Choroid plexus epithelial cell (primary cell): Measurements from ENCODE around the gene AARS1.
A peak's percentile ranks its signal among the peaks of the same experiment; 100 is the strongest.
"Not testable (repeated sequence)": the region's sequence is repeated elsewhere in the genome, so short reads cannot be mapped to it uniquely, and the experiment has no call there.

Source experiments
- DNase-seq: peaks from one replicate; pipeline ENCODE4 v3.0.0-alpha.2; 2010; ENCODE audit warnings: low read depth
- H3K4me3 ChIP-seq: 2 replicates; pipeline ENCODE4 v1.5.1; 2011; ENCODE audit warnings: low read depth, mild to moderate bottlenecking, control low read depth, low read length, moderate library complexity
- CTCF ChIP-seq: conservative IDR thresholded peaks from 2 replicates; pipeline ENCODE4 v1.5.1; 2011; ENCODE audit warnings: low read depth, mild to moderate bottlenecking, control low read depth, inconsistent platforms, low read length, moderate library complexity

AARS1 gene

GRCh38 chr16:70294385-70295025, 5.2 kb upstream of the AARS1 start:
- no peak for DNase-seq
- H3K4me3 ChIP-seq, result no peak overlapping the region
- no peak for TF ChIP-seq CTCF

DNA sequence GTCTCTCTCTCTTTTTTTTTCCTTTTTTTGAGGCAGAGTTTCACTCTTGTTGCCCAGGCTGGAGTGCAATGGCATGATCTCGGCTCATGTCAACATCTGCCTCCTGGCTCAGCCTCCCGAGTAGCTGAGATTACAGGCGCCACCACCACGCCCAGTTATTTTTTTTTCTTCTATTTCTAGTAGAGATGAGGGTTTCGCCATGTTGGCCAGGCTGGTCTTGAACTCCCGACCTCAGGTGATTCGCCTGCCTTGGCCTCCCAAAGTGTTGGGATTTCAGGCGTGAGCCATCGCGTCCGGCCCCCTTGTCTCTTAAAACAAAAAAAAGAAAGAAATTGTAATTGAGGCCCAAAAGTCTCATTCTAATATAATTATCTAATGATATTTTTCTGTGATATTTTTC, 2.8 kb upstream of the AARS1 start:
- DNase-seq, H3K4me3 ChIP-seq: not testable (repeated sequence)

GRCh38 chr16:70290949-70291519, 1.7 kb upstream of the AARS1 start:
- no peak for TF ChIP-seq CTCF
- DNase-seq, result no peak
- no peak overlapping the region for H3K4me3 ChIP-seq

DNA sequence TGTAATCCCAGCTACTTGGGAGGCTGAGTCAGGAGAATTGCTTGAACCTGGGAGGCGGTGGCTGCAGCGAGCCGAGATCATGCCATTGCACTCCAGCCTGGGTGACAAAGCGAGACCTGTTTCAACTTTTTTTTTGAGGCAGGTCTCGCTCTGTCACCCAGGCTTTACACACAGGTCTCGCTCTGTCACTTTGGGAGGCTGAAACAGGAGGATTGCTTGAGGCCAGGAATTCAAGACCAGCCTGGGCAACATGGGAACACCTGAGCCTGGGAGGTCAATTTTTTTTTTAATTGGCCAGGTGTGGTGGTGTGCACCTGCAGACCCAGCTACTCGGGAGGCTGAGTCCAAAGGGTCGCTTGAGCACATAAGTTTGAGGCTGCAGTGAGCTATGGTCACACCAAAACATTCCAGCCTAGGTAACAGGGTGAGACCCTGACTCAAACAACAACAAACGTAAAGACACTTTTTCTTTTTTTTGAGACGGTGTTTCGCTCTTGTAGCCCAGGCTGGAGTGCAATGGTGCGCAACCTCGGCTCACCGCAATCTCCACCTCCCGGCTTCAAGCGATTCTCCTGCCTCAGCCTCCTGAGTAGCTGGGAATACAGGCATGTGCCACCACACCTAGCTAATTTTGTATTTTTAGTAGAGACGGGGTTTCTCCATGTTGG, 1.9 kb downstream of the AARS1 start:
- not testable (repeated sequence) for DNase-seq
- H3K4me3 ChIP-seq, result peak overlapping the region; percentile 92

DNA sequence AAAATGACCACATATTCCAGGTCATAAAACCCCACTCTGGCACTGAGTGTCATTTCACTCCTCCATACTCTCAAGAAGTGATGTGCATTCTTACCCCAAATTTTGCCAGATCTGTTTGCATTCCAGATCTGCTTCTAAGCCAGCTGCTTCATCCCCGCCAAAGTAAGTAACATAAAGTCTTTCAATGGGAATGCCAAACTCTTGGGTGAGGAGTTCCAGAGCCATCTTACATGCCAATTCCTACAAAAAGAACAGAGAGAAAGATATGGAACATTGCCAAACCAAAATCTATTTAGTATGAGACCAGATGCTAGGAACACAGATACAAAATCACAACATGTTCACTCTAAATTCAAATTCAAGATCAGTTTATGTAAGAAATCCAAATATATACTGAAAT, 12.9 kb downstream of the AARS1 start:
- H3K4me3 ChIP-seq, result no peak overlapping the region
- TF ChIP-seq CTCF, result no peak
- DNase-seq, result no peak

DNA sequence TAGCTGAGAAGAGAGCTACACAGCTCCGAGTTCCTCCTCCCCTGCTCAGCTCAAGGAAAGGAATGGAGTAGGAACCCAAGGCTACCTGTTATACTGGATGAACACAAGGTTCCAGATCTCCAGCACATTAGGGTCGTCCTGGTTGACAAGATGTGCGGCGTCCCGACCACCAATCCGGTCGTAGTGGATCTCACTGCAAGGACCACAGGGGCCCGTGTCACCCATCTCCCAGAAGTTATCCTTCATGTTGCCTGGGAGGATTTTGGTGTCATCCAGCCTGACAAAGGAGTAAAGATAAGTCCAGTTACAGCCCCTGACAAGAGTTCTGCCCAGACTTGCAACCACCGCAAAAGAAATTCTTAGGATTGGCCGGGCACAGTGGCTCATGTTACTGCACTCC, 17.6 kb downstream of the AARS1 start:
- DNase-seq, result no peak
- no peak for TF ChIP-seq CTCF

GRCh38 chr16:70270176-70270575, 19.1 kb downstream of the AARS1 start:
- no peak for DNase-seq
- H3K4me3 ChIP-seq, result no peak overlapping the region
- no peak for TF ChIP-seq CTCF

More for the DNA sequence above, 17.6 kb downstream of the AARS1 start:
- no peak overlapping the region for H3K4me3 ChIP-seq

GRCh38 chr16:70269471-70269870, 19.8 kb downstream of the AARS1 start:
- TF ChIP-seq CTCF, result no peak
- DNase-seq, result no peak
- no peak overlapping the region for H3K4me3 ChIP-seq

GRCh38 chr16:70267922-70268321, 21.4 kb downstream of the AARS1 start:
- DNase-seq, H3K4me3 ChIP-seq: not testable (repeated sequence)
